Thymus (tissue), 11 donors: ENCODE results near the gene LMO2. TPM values are rescaled to one million over a fixed set of nuclear protein-coding genes. Genes with fewer than 3 reads are reported as not detected.
A peak's percentile ranks its signal among the peaks of the same experiment; 100 is the strongest.

ENCODE experiments used
- DNase-seq, 9 donors: peaks; one replicate each; pipeline ENCODE4 v3.0.0-alpha.2; 2013; ENCODE audit warnings: low spot score in 9 of 9, low read depth in 6 of 9, missing footprints in 1 of 9
- H3K27ac ChIP-seq, 2 donors: one replicate each; pipeline ENCODE4 v1.5.1; 2013; ENCODE audit warnings: control low read depth in 1 of 2, low read depth in 1 of 2, low read length in 1 of 2, mild to moderate bottlenecking in 1 of 2, moderate library complexity in 1 of 2
- H3K27me3 ChIP-seq, 2 donors: one replicate each; pipeline ENCODE4 v1.5.1; 2013; ENCODE audit warnings: low read length in 1 of 2; ENCODE audit not compliant: control insufficient read depth in 2 of 2, insufficient read depth in 1 of 2
- H3K36me3 ChIP-seq, 2 donors: one replicate each; pipeline ENCODE4 v1.5.1; 2013; ENCODE audit warnings: low read length in 1 of 2, mild to moderate bottlenecking in 1 of 2, moderate library complexity in 1 of 2; ENCODE audit not compliant: control insufficient read depth in 2 of 2, insufficient read depth in 2 of 2
- H3K4me1 ChIP-seq, 2 donors: one replicate each; pipeline ENCODE4 v1.5.1; 2013; ENCODE audit warnings: low read length in 2 of 2; ENCODE audit not compliant: control insufficient read depth in 2 of 2, insufficient read depth in 2 of 2
- H3K4me3 ChIP-seq, 2 donors: one replicate each; pipeline ENCODE4 v1.5.1; 2013; ENCODE audit warnings: low read length in 2 of 2, control low read depth in 1 of 2, mild to moderate bottlenecking in 1 of 2
- H3K9me3 ChIP-seq, 2 donors: one replicate each; pipeline ENCODE4 v1.5.1; 2013; ENCODE audit warnings: low read length in 1 of 2, mild to moderate bottlenecking in 1 of 2; ENCODE audit not compliant: control insufficient read depth in 2 of 2, insufficient read depth in 1 of 2
- WGBS: extraction: QIAGEN DNeasy Blood & Tissue Kit; methylation state at CpG from one replicate; pipeline ENCODE4 v1.1.7; 2013; 5-methylcytosine and 5-hydroxymethylcytosine counted together
- polyA plus RNA-seq: library from polyadenylated mRNA; stranded (reverse); fragments of 200-250 nt; gene quantifications from one replicate; pipeline ENCODE4 v1.2.3, GENCODE V29; 2013
- total RNA-seq: library from RNA; stranded (reverse); fragments of 120-200 nt; gene quantifications from one replicate; pipeline ENCODE4 v1.2.4, GENCODE V29; 2013
- donor health status: healthy.

LMO2 gene
- total and polyA plus RNA-seq, 2 donors, result 9.4 to 31.1 TPM

- under 1% methylated on average over 91 of the region's 91 CpGs for WGBS
- Histone ChIP-seq H3K9me3 (peaks cover 0 to 3% of the 10 kb centered on the region in 2 donors), H3K27ac (peak overlapping the region; percentile 11 to 57), H3K36me3 (no peaks in the 10 kb centered on the region), H3K4me3 (peak overlapping the region; percentile 29 to 60), H3K27me3 (peaks cover 43 to 72% of the 10 kb centered on the region in 2 donors), H3K4me1 (peaks cover 7 to 15% of the 10 kb centered on the region in 2 donors)
- peak in 1 of 9 donors; percentile 41 for DNase-seq
These were observed 22.1 kb downstream of the LMO2 start for GRCh38 chr11:33869481-33870422.

GRCh38 chr11:33868647-33869461 lies 23.0 kb downstream of the LMO2 start:
- Histone ChIP-seq H3K27me3 (peaks cover 43 to 71% of the 10 kb centered on the region in 2 donors), H3K9me3 (peaks cover 0 to 3% of the 10 kb centered on the region in 2 donors), H3K4me1 (peaks cover 7 to 15% of the 10 kb centered on the region in 2 donors), H3K27ac (peak overlapping the region in 1 of 2 donors; percentile 42), H3K36me3 (no peaks in the 10 kb centered on the region), H3K4me3 (peak overlapping the region; percentile 27 to 60)
- 2% methylated on average over 68 of the region's 68 CpGs for WGBS
- DNase-seq, result no peak

GRCh38 chr11:33867996-33868646 lies 23.8 kb downstream of the LMO2 start:
- peak in 1 of 9 donors; percentile 6 for DNase-seq
- 15% methylated on average over 7 of the region's 7 CpGs for WGBS
- H3K9me3 ChIP-seq, result peaks cover 0 to 3% of the 10 kb centered on the region in 2 donors
- H3K4me1 ChIP-seq, result peaks cover 7 to 15% of the 10 kb centered on the region in 2 donors
- no peaks in the 10 kb centered on the region for H3K36me3 ChIP-seq
- peaks cover 43 to 76% of the 10 kb centered on the region in 2 donors for H3K27me3 ChIP-seq
- H3K27ac ChIP-seq, result no peak overlapping the region
- peak overlapping the region in 1 of 2 donors; percentile 27 for H3K4me3 ChIP-seq

- Histone ChIP-seq H3K27me3 (peaks cover 41 to 70% of the 10 kb centered on the region in 2 donors), H3K4me3 (no peak overlapping the region), H3K9me3 (peaks cover 0 to 3% of the 10 kb centered on the region in 2 donors), H3K27ac (no peak overlapping the region), H3K36me3 (no peaks in the 10 kb centered on the region), H3K4me1 (peaks cover 7 to 15% of the 10 kb centered on the region in 2 donors)
- 19% methylated on average over 1 of the region's 1 CpG for WGBS
- no peak for DNase-seq
These were observed 24.3 kb downstream of the LMO2 start for GRCh38 chr11:33867561-33867960.

GRCh38 chr11:33866936-33867335 lies 24.9 kb downstream of the LMO2 start:
- 60% methylated on average over 2 of the region's 2 CpGs for WGBS

GRCh38 chr11:33864479-33864878 lies 27.4 kb downstream of the LMO2 start:
- Histone ChIP-seq H3K36me3 (no peaks in the 10 kb centered on the region), H3K9me3 (peaks cover 0 to 3% of the 10 kb centered on the region in 2 donors), H3K27ac (no peak overlapping the region), H3K27me3 (peaks cover 21 to 49% of the 10 kb centered on the region in 2 donors), H3K4me3 (no peak overlapping the region), H3K4me1 (peaks cover 4 to 10% of the 10 kb centered on the region in 2 donors)
- 91% methylated on average over 16 of the region's 16 CpGs for WGBS
- no peak for DNase-seq

More at GRCh38 chr11:33866936-33867335, 24.9 kb downstream of the LMO2 start:
- H3K9me3 ChIP-seq, result peaks cover 0 to 3% of the 10 kb centered on the region in 2 donors
- no peak overlapping the region for H3K27ac ChIP-seq
- peaks cover 41 to 71% of the 10 kb centered on the region in 2 donors for H3K27me3 ChIP-seq
- peaks cover 7 to 15% of the 10 kb centered on the region in 2 donors for H3K4me1 ChIP-seq
- no peaks in the 10 kb centered on the region for H3K36me3 ChIP-seq
- H3K4me3 ChIP-seq, result no peak overlapping the region
- DNase-seq, result no peak

- Histone ChIP-seq H3K27ac (no peak overlapping the region), H3K4me3 (no peak overlapping the region), H3K27me3 (peaks cover 13 to 43% of the 10 kb centered on the region in 2 donors), H3K9me3 (no peaks in the 10 kb centered on the region), H3K36me3 (no peaks in the 10 kb centered on the region), H3K4me1 (peaks cover under 1 to 7% of the 10 kb centered on the region in 2 donors)
- DNase-seq, result no peak
- 94% methylated on average over 7 of the region's 7 CpGs for WGBS
These were observed 28.3 kb downstream of the LMO2 start for GRCh38 chr11:33863418-33864172.

GRCh38 chr11:33861941-33862589 lies 29.8 kb downstream of the LMO2 start:
- Histone ChIP-seq H3K27ac (no peak overlapping the region), H3K4me3 (no peak overlapping the region), H3K4me1 (peaks cover 0 to 4% of the 10 kb centered on the region in 2 donors), H3K27me3 (peaks cover 6 to 30% of the 10 kb centered on the region in 2 donors), H3K9me3 (no peaks in the 10 kb centered on the region), H3K36me3 (no peaks in the 10 kb centered on the region)
- no peak for DNase-seq
- WGBS, result 97% methylated on average over 6 of the region's 6 CpGs
